ENCODE measurements around the gene HAPSTR1. TPM values are rescaled to one million over a fixed set of nuclear protein-coding genes. Genes with fewer than 3 reads are reported as not detected.

The HAPSTR1 gene
- polyA plus RNA-seq, 1 donor (not counting 4 experiments of a cell fraction or from before 2014, with no cell fraction given) = 46.5 TPM

DNA sequence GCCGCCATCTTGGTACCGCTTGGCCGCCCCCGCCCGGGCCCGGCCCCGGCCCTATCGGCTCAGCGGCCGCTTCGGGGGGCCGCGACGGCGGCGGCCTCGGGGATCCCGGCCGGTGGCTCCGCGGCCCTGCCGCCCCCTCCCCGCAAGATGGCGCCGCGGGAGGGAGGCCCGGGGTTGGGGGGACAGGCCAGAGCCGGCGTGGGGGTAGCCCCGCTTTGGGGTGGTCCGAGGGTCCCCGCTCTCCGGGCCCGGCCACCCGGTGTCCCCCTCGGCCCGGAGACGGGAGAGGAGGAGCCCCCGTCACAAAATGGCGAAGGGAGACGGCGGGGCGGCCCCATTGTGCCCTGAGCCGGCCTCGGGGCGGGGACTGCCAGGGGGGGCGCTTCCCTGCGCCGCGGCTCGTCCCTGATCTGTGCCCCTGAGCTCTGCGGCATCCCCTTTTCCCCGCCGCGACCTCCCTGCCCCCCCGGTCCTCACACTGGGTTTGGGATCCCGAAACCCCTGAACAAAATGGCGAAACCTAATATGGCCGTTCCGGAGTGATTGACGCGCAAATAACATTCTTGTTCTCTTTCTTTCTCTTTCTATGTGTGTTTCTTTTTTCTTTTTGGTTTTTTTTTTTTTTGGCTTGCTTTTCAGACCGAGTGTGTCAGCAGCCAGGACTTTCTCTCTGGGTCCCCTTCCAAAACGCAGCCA, 986 bp downstream of the HAPSTR1 start:
- H3K4me2 ChIP-seq (ENCODE audit: control insufficient read depth, extremely low read depth, insufficient read depth, low read depth, low read length) = peak overlapping the region; percentile 76
- peak overlapping the region; percentile 93 for H3K9ac ChIP-seq (ENCODE audit: control insufficient read depth, extremely low read depth, insufficient read depth, low read length)
- peaks cover 60% of the 10 kb centered on the region for H3K79me2 ChIP-seq (ENCODE audit: control insufficient read depth, insufficient read depth, low read length)
- TF ChIP-seq, protein P1, sequence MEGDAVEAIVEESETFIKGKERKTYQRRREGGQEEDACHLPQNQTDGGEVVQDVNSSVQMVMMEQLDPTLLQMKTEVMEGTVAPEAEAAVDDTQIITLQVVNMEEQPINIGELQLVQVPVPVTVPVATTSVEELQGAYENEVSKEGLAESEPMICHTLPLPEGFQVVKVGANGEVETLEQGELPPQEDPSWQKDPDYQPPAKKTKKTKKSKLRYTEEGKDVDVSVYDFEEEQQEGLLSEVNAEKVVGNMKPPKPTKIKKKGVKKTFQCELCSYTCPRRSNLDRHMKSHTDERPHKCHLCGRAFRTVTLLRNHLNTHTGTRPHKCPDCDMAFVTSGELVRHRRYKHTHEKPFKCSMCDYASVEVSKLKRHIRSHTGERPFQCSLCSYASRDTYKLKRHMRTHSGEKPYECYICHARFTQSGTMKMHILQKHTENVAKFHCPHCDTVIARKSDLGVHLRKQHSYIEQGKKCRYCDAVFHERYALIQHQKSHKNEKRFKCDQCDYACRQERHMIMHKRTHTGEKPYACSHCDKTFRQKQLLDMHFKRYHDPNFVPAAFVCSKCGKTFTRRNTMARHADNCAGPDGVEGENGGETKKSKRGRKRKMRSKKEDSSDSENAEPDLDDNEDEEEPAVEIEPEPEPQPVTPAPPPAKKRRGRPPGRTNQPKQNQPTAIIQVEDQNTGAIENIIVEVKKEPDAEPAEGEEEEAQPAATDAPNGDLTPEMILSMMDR (optimal IDR thresholded peaks at IDR 0.05 in 1 of 3, IDR thresholded peaks at IDR 0.05 in 1 of 3, conservative IDR thresholded peaks at IDR 0.05 in 1 of 3; ENCODE audit: extremely low read depth in 1 of 3, insufficient read depth in 2 of 3, low read length in 3 of 3) = no peak
- no peak for TF ChIP-seq EZH2 (IDR thresholded peaks at IDR 0.05; ENCODE audit: low read length)
- H3K27ac ChIP-seq (ENCODE audit: control insufficient read depth, insufficient read depth, low read length) = peak overlapping the region; percentile 88
- no peaks in the 10 kb centered on the region for H3K27me3 ChIP-seq (ENCODE audit: control insufficient read depth, extremely low read depth, insufficient read depth, low read length)
- H3K9me1 ChIP-seq (ENCODE audit: control insufficient read depth, extremely low read depth, insufficient read depth, low read length) = no peaks in the 10 kb centered on the region
- peaks cover 11 to 19% of the 10 kb centered on the region in 2 experiments for H3K36me3 ChIP-seq (ENCODE audit: control insufficient read depth in 2 of 2, extremely low read depth in 1 of 2, insufficient read depth in 2 of 2, low read length in 2 of 2)
- dilution Hi-C loops (cut with MboI; ENCODE audit: extremely low pct_ligation_motif_present, low sequenced_read_pairs) = no loop called here
- DNase-seq (ENCODE audit: low read depth, low spot score) = no peak
- FAIRE-seq = no peak
- H2AFZ ChIP-seq (ENCODE audit: control insufficient read depth, low read length) = no peak overlapping the region
- peaks cover 30% of the 10 kb centered on the region for H4K20me1 ChIP-seq (ENCODE audit: control insufficient read depth, extremely low read depth, insufficient read depth, low read length)
- no peaks in the 10 kb centered on the region for H3K9me3 ChIP-seq (ENCODE audit: control insufficient read depth, low read depth, low read length)
- peaks cover 36% of the 10 kb centered on the region for H3K4me1 ChIP-seq (ENCODE audit: control insufficient read depth, extremely low read depth, insufficient read depth, low read length)
- H3K4me3 ChIP-seq (ENCODE audit: control insufficient read depth in 2 of 3, extremely low read depth in 1 of 3, insufficient read depth in 2 of 3, low read depth in 1 of 3, low read length in 3 of 3) = peak overlapping the region; percentile 78 to 94 (median 91)

DNA sequence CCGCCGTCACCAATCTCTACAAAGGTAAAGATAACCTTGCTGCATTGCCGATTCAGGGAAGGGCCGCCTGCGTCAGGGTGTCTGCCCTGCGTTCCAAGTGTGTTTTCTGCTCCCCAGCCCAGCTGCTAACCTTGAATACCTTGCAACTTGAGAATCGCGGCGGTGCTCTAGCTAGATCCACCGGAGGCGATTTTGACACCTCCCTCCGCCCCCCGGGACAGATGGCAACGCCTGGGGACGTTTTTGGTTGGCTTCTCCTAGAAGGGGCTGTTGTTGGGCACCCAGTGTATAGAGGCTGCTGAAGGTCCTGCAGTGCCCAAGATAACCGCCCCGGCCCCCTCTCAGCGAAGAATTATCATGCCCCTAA, 1.5 kb downstream of the HAPSTR1 start:
- FAIRE-seq = no peak
- peaks cover 34% of the 10 kb centered on the region for H4K20me1 ChIP-seq (ENCODE audit: control insufficient read depth, extremely low read depth, insufficient read depth, low read length)
- DNase-seq (ENCODE audit: low read depth, low spot score) = no peak

More for the DNA sequence above, 1.5 kb downstream of the HAPSTR1 start:
- peak overlapping the region; percentile 88 for H3K27ac ChIP-seq (ENCODE audit: control insufficient read depth, insufficient read depth, low read length)
- peaks cover 65% of the 10 kb centered on the region for H3K79me2 ChIP-seq (ENCODE audit: control insufficient read depth, insufficient read depth, low read length)
- H2AFZ ChIP-seq (ENCODE audit: control insufficient read depth, low read length) = no peak overlapping the region
- H3K4me1 ChIP-seq (ENCODE audit: control insufficient read depth, extremely low read depth, insufficient read depth, low read length) = peaks cover 42% of the 10 kb centered on the region
- no peaks in the 10 kb centered on the region for H3K9me1 ChIP-seq (ENCODE audit: control insufficient read depth, extremely low read depth, insufficient read depth, low read length)
- TF ChIP-seq, protein P1 (optimal IDR thresholded peaks at IDR 0.05 in 1 of 3, IDR thresholded peaks at IDR 0.05 in 1 of 3, conservative IDR thresholded peaks at IDR 0.05 in 1 of 3; ENCODE audit: extremely low read depth in 1 of 3, insufficient read depth in 2 of 3, low read length in 3 of 3) = no peak
- no peak for TF ChIP-seq EZH2 (IDR thresholded peaks at IDR 0.05; ENCODE audit: low read length)
- no peaks in the 10 kb centered on the region for H3K27me3 ChIP-seq (ENCODE audit: control insufficient read depth, extremely low read depth, insufficient read depth, low read length)
- H3K4me2 ChIP-seq (ENCODE audit: control insufficient read depth, extremely low read depth, insufficient read depth, low read depth, low read length) = peak overlapping the region; percentile 76
- dilution Hi-C loops (cut with MboI; ENCODE audit: extremely low pct_ligation_motif_present, low sequenced_read_pairs) = no loop called here
- peak overlapping the region; percentile 93 for H3K9ac ChIP-seq (ENCODE audit: control insufficient read depth, extremely low read depth, insufficient read depth, low read length)
- H3K4me3 ChIP-seq (ENCODE audit: control insufficient read depth in 2 of 3, extremely low read depth in 1 of 3, insufficient read depth in 2 of 3, low read depth in 1 of 3, low read length in 3 of 3) = peak overlapping the region; percentile 78 to 94 (median 91)
- H3K36me3 ChIP-seq (ENCODE audit: control insufficient read depth in 2 of 2, extremely low read depth in 1 of 2, insufficient read depth in 2 of 2, low read length in 2 of 2) = peaks cover 15 to 25% of the 10 kb centered on the region in 2 experiments
- no peaks in the 10 kb centered on the region for H3K9me3 ChIP-seq (ENCODE audit: control insufficient read depth, low read depth, low read length)
